Measurements from ENCODE around the gene ARHGAP8. TPM values are rescaled to one million over a fixed set of nuclear protein-coding genes. Genes with fewer than 3 reads are reported as not detected.

The ARHGAP8 gene
- total RNA-seq, 2 donors from 2014 or later: 4.7 to 7.1 TPM

GRCh38 chr22:44869196-44869595, 116.8 kb downstream of the ARHGAP8 start:
- H3K36me3 Mint-ChIP-seq (ENCODE audit: low read depth): peaks cover 2% of the 10 kb centered on the region
- H3K4me1 Mint-ChIP-seq: peaks cover 2% of the 10 kb centered on the region
- no peak overlapping the region for H3K4me3 Mint-ChIP-seq
- H3K9me3 ChIP-seq (ENCODE audit: control insufficient read depth, low read length, poor library complexity, severe bottlenecking): no peaks in the 10 kb centered on the region
- ATAC-seq: no peak
- H3K27ac Mint-ChIP-seq: no peak overlapping the region
- DNase-seq: no peak
- H3K27me3 Mint-ChIP-seq: peaks cover 18% of the 10 kb centered on the region

- DNase-seq: no peak
- no peaks in the 10 kb centered on the region for H3K9me3 ChIP-seq (ENCODE audit: control insufficient read depth, low read length, poor library complexity, severe bottlenecking)
- peaks cover 18% of the 10 kb centered on the region for H3K27me3 Mint-ChIP-seq
- H3K4me1 Mint-ChIP-seq: peaks cover 2% of the 10 kb centered on the region
- peaks cover 2% of the 10 kb centered on the region for H3K36me3 Mint-ChIP-seq (ENCODE audit: low read depth)
- ATAC-seq: no peak
- H3K27ac Mint-ChIP-seq: no peak overlapping the region
- no peak overlapping the region for H3K4me3 Mint-ChIP-seq
Observed at GRCh38 chr22:44870021-44870420, 117.6 kb downstream of the ARHGAP8 start.

- Mint-ChIP-seq H3K36me3 (ENCODE audit: low read depth) (peaks cover 2% of the 10 kb centered on the region), H3K4me1 (peaks cover 2% of the 10 kb centered on the region), H3K27me3 (peaks cover 18% of the 10 kb centered on the region), H3K4me3 (no peak overlapping the region), H3K27ac (no peak overlapping the region)
- DNase-seq (no peak), ATAC-seq (no peak)
- no peaks in the 10 kb centered on the region for H3K9me3 ChIP-seq (ENCODE audit: control insufficient read depth, low read length, poor library complexity, severe bottlenecking)
Observed at GRCh38 chr22:44871782-44872181, 119.4 kb downstream of the ARHGAP8 start.

GRCh38 chr22:44876921-44877320, 124.5 kb downstream of the ARHGAP8 start:
- no peak overlapping the region for H3K4me3 Mint-ChIP-seq
- H3K4me1 Mint-ChIP-seq: no peaks in the 10 kb centered on the region
- H3K27me3 Mint-ChIP-seq: peaks cover 4% of the 10 kb centered on the region
- no peaks in the 10 kb centered on the region for H3K36me3 Mint-ChIP-seq (ENCODE audit: low read depth)
- H3K9me3 ChIP-seq (ENCODE audit: control insufficient read depth, low read length, poor library complexity, severe bottlenecking): no peaks in the 10 kb centered on the region
- DNase-seq (no peak), ATAC-seq (no peak)
- no peak overlapping the region for H3K27ac Mint-ChIP-seq

GRCh38 chr22:44878483-44879300, 126.3 kb downstream of the ARHGAP8 start:
- H3K27me3 Mint-ChIP-seq: no peaks in the 10 kb centered on the region
- H3K9me3 ChIP-seq (ENCODE audit: control insufficient read depth, low read length, poor library complexity, severe bottlenecking): no peaks in the 10 kb centered on the region
- no peak for DNase-seq
- H3K36me3 Mint-ChIP-seq (ENCODE audit: low read depth): no peaks in the 10 kb centered on the region
- no peaks in the 10 kb centered on the region for H3K4me1 Mint-ChIP-seq
- no peak overlapping the region for H3K27ac Mint-ChIP-seq
- no peak for ATAC-seq
- H3K4me3 Mint-ChIP-seq: no peak overlapping the region

GRCh38 chr22:44879301-44879680, 126.9 kb downstream of the ARHGAP8 start:
- no peak overlapping the region for H3K4me3 Mint-ChIP-seq

GRCh38 chr22:44880610-44881290, 128.4 kb downstream of the ARHGAP8 start:
- no peak for DNase-seq
- H3K27me3 Mint-ChIP-seq: peaks cover under 1% of the 10 kb centered on the region
- H3K4me3 Mint-ChIP-seq: no peak overlapping the region

More at GRCh38 chr22:44879301-44879680, 126.9 kb downstream of the ARHGAP8 start:
- H3K27me3 Mint-ChIP-seq: no peaks in the 10 kb centered on the region
- H3K4me1 Mint-ChIP-seq: no peaks in the 10 kb centered on the region
- no peaks in the 10 kb centered on the region for H3K9me3 ChIP-seq (ENCODE audit: control insufficient read depth, low read length, poor library complexity, severe bottlenecking)
- H3K36me3 Mint-ChIP-seq (ENCODE audit: low read depth): no peaks in the 10 kb centered on the region
- ATAC-seq (no peak), DNase-seq (no peak)
- H3K27ac Mint-ChIP-seq: no peak overlapping the region

GRCh38 chr22:44881624-44882023, 129.2 kb downstream of the ARHGAP8 start:
- H3K4me3 Mint-ChIP-seq: no peak overlapping the region
- no peak for ATAC-seq
- H3K36me3 Mint-ChIP-seq (ENCODE audit: low read depth): peaks cover 2% of the 10 kb centered on the region
- peaks cover 2% of the 10 kb centered on the region for H3K4me1 Mint-ChIP-seq
- no peak overlapping the region for H3K27ac Mint-ChIP-seq
- H3K9me3 ChIP-seq (ENCODE audit: control insufficient read depth, low read length, poor library complexity, severe bottlenecking): no peaks in the 10 kb centered on the region
- no peak for DNase-seq
- H3K27me3 Mint-ChIP-seq: peaks cover 6% of the 10 kb centered on the region

More at GRCh38 chr22:44880610-44881290, 128.4 kb downstream of the ARHGAP8 start:
- no peaks in the 10 kb centered on the region for H3K9me3 ChIP-seq (ENCODE audit: control insufficient read depth, low read length, poor library complexity, severe bottlenecking)
- no peak for ATAC-seq
- Mint-ChIP-seq H3K36me3 (ENCODE audit: low read depth) (no peaks in the 10 kb centered on the region), H3K4me1 (no peaks in the 10 kb centered on the region), H3K27ac (no peak overlapping the region)

- H3K9me3 ChIP-seq (ENCODE audit: control insufficient read depth, low read length, poor library complexity, severe bottlenecking): no peaks in the 10 kb centered on the region
- peaks cover 2% of the 10 kb centered on the region for H3K4me1 Mint-ChIP-seq
- H3K4me3 Mint-ChIP-seq: no peak overlapping the region
- DNase-seq: no peak
- ATAC-seq: no peak
- peaks cover 6% of the 10 kb centered on the region for H3K27me3 Mint-ChIP-seq
- H3K36me3 Mint-ChIP-seq (ENCODE audit: low read depth): peaks cover 2% of the 10 kb centered on the region
- H3K27ac Mint-ChIP-seq: no peak overlapping the region
Observed at GRCh38 chr22:44882226-44882905, 130.0 kb downstream of the ARHGAP8 start.

GRCh38 chr22:44883011-44883421, 130.6 kb downstream of the ARHGAP8 start:
- no peak for ATAC-seq
- Mint-ChIP-seq H3K27ac (no peak overlapping the region), H3K4me3 (no peak overlapping the region), H3K27me3 (peaks cover 6% of the 10 kb centered on the region), H3K4me1 (peaks cover 2% of the 10 kb centered on the region), H3K36me3 (ENCODE audit: low read depth) (peaks cover 2% of the 10 kb centered on the region)
- H3K9me3 ChIP-seq (ENCODE audit: control insufficient read depth, low read length, poor library complexity, severe bottlenecking): no peaks in the 10 kb centered on the region
- no peak for DNase-seq

GRCh38 chr22:44884562-44884961, 132.2 kb downstream of the ARHGAP8 start:
- no peaks in the 10 kb centered on the region for H3K9me3 ChIP-seq (ENCODE audit: control insufficient read depth, low read length, poor library complexity, severe bottlenecking)
- DNase-seq (no peak), ATAC-seq (no peak)
- H3K4me1 Mint-ChIP-seq: peaks cover 2% of the 10 kb centered on the region
- peaks cover 2% of the 10 kb centered on the region for H3K36me3 Mint-ChIP-seq (ENCODE audit: low read depth)
- peaks cover 6% of the 10 kb centered on the region for H3K27me3 Mint-ChIP-seq
- no peak overlapping the region for H3K27ac Mint-ChIP-seq
- no peak overlapping the region for H3K4me3 Mint-ChIP-seq

- no peak for DNase-seq
- H3K4me1 Mint-ChIP-seq: peaks cover 2% of the 10 kb centered on the region
Observed at GRCh38 chr22:44884968-44885805, 132.8 kb downstream of the ARHGAP8 start.

More at GRCh38 chr22:44884968-44885805, 132.8 kb downstream of the ARHGAP8 start:
- no peaks in the 10 kb centered on the region for H3K9me3 ChIP-seq (ENCODE audit: control insufficient read depth, low read length, poor library complexity, severe bottlenecking)
- ATAC-seq: no peak
- H3K27ac Mint-ChIP-seq: no peak overlapping the region
- H3K36me3 Mint-ChIP-seq (ENCODE audit: low read depth): peaks cover 2% of the 10 kb centered on the region
- H3K27me3 Mint-ChIP-seq: peaks cover 6% of the 10 kb centered on the region
- no peak overlapping the region for H3K4me3 Mint-ChIP-seq
